Measurements from ENCODE around the gene TMEM170A. TPM values are rescaled to one million over a fixed set of nuclear protein-coding genes. Genes with fewer than 3 reads are reported as not detected.

Gene TMEM170A
- total RNA-seq (2014; rRNA removed): 10.1 and 18.6 TPM in 2 replicates
- percentile 67 among the genes with signal in this experiment for Bru-seq, nascent RNA
- percentile 95 among the genes with signal in this experiment for BruChase-seq, experiment 1, labeled RNA remaining after a 6-hour chase
- BruChase-seq, experiment 2, labeled RNA remaining after a 2-hour chase: percentile 93 among the genes with signal in this experiment
- long read RNA-seq, full-length matches to known transcripts: 25 of 36 reads
- long read RNA-seq, partial matches to known transcripts: 0 of 36 reads
- long read RNA-seq, other reads (novel, unspliced or antisense): 11 of 36 reads

GRCh38 chr16:75464122-75464918, at the start of gene TMEM170A:
TMEM170A (minus strand) TSS chr16:75464689; CDS start chr16:75464600, 89 bp downstream.
- H3K9me3 ChIP-seq (ENCODE audit: low read length): no peaks in the 10 kb centered on the region
- H3K79me2 ChIP-seq (ENCODE audit: low read length): peaks cover 49% of the 10 kb centered on the region
- H2AFZ ChIP-seq (ENCODE audit: low read length): peak within 1 kb of the TSS; percentile 83
- H3K9ac ChIP-seq (ENCODE audit: low read length): peak within 1 kb of the TSS; percentile 89
- peak; percentile 96 for DNase-seq
- peaks cover 13% of the 10 kb centered on the region; the same call in 1 of the 2 replicates for H4K20me1 ChIP-seq (ENCODE audit: low read length)
- POLR2A ChIA-PET (ENCODE audit: unreplicated experiment): interaction anchor here (1.0 kb wide), 1 partner anchor 53 kb away, joined by 6 read pairs; no protein-coding TSS in a partner anchor
- TF ChIP-seq EZH2 (IDR thresholded peaks at IDR 0.05; ENCODE audit: low read length, unreplicated experiment) (no peak), CTCF (conservative IDR thresholded peaks at IDR 0.05; ENCODE audit: low read depth, low read length) (peak; percentile 98), EZH2phosphoT487 (IDR thresholded peaks at IDR 0.05; ENCODE audit: borderline replicate concordance, low read length) (no peak)
- H3K27ac ChIP-seq (ENCODE audit: low read length): peak within 1 kb of the TSS; percentile 64
- intact Hi-C loops (cut with micrococcal nuclease): loop anchor here (1.0 to 5.0 kb wide), 2 partner anchors 158 to 265 kb away; partner anchors contain the start of gene ADAT1
- H3F3A ChIP-seq (ENCODE audit: low read length, unreplicated experiment): no peaks in the 10 kb centered on the region
- H3K9me2 ChIP-seq (replicated peaks; ENCODE audit: low read length): no peaks in the 10 kb centered on the region
- no TSS peak for BruUV-seq (replicated peaks)
- peak within 1 kb of the TSS; percentile 79 for H3K4me2 ChIP-seq (ENCODE audit: low read length)
- ATAC-seq: peak; percentile 92
- peaks cover 17% of the 10 kb centered on the region; the same call in 1 of the 2 replicates for H3K4me1 ChIP-seq (ENCODE audit: insufficient read depth, low read length)
- no peaks in the 10 kb centered on the region for H3K27me3 ChIP-seq (ENCODE audit: low read length)
- CTCF ChIA-PET: interaction anchor here (1.2 to 1.4 kb wide), 2 partner anchors 53 to 265 kb away, joined by 5 to 6 read pairs; no protein-coding TSS in a partner anchor
- H3K36me3 ChIP-seq (ENCODE audit: low read depth, low read length): no peaks in the 10 kb centered on the region; the same call in 1 of the 2 replicates
- H3K4me3 ChIP-seq (ENCODE audit: low read length): peak within 1 kb of the TSS; percentile 89

GRCh38 chr16:75506574-75506973, 42.1 kb upstream of the TMEM170A start:
- Histone ChIP-seq H3K9me2 (replicated peaks; ENCODE audit: low read length) (no peaks in the 10 kb centered on the region), H4K20me1 (ENCODE audit: low read length) (no peaks in the 10 kb centered on the region), H3K36me3 (ENCODE audit: low read depth, low read length) (no peaks in the 10 kb centered on the region), H3K79me2 (ENCODE audit: low read length) (no peaks in the 10 kb centered on the region), H2AFZ (ENCODE audit: low read length) (peak overlapping the region; percentile 65), H3K27ac (ENCODE audit: low read length) (peak overlapping the region; percentile 77), H3K4me3 (ENCODE audit: low read length) (no peak overlapping the region), H3F3A (ENCODE audit: low read length, unreplicated experiment) (no peaks in the 10 kb centered on the region), H3K4me2 (ENCODE audit: low read length) (peak overlapping the region; percentile 62), H3K9me3 (ENCODE audit: low read length) (no peaks in the 10 kb centered on the region), H3K4me1 (ENCODE audit: insufficient read depth, low read length) (peaks cover 25% of the 10 kb centered on the region), H3K9ac (ENCODE audit: low read length) (no peak overlapping the region), H3K27me3 (ENCODE audit: low read length) (no peaks in the 10 kb centered on the region)
- CTCF ChIA-PET: interaction anchor here (0.7 kb wide), 1 partner anchor 10 kb away, joined by 6 read pairs; no protein-coding TSS in a partner anchor
- TF ChIP-seq CTCF (conservative IDR thresholded peaks at IDR 0.05; ENCODE audit: low read depth, low read length) (no peak), EZH2phosphoT487 (IDR thresholded peaks at IDR 0.05; ENCODE audit: borderline replicate concordance, low read length) (no peak), EZH2 (IDR thresholded peaks at IDR 0.05; ENCODE audit: low read length, unreplicated experiment) (no peak)
- POLR2A ChIA-PET (ENCODE audit: unreplicated experiment): no interaction called here
- DNase-seq (peak; percentile 89), ATAC-seq (peak; percentile 89)
- intact Hi-C loops (cut with micrococcal nuclease): no loop called here
- BruUV-seq (replicated peaks): no TSS peak

Measured in PC-3 (cell line).